K562 (cell line): Measurements from ENCODE around the gene TMCC2. TPM values are rescaled to one million over a fixed set of nuclear protein-coding genes. Genes with fewer than 3 reads are reported as not detected.

Experiments used
- EWSR1 ChIP-seq: fragments of 450-650 bp; IDR thresholded peaks from 2 replicates; pipeline ENCODE4 v1.6.1; 2018; ENCODE audit warnings: borderline replicate concordance, mild to moderate bottlenecking, low read depth, moderate library complexity; ENCODE audit not compliant: partially characterized antibody
- HCFC1 ChIP-seq: IDR thresholded peaks from 2 replicates; pipeline ENCODE4 v1.6.1; 2012; ENCODE audit warnings: low read depth, low read length, improper control_type of control experiment
- MGA ChIP-seq: fragments of 450-650 bp; IDR thresholded peaks from 2 replicates; pipeline ENCODE4 v1.6.1; 2016; ENCODE audit warnings: mild to moderate bottlenecking, moderate library complexity
- NR3C1 ChIP-seq: sonication (generic); formaldehyde crosslinking; IDR thresholded peaks from 2 replicates; pipeline ENCODE4 v1.8.1; 2022; ENCODE audit warnings: missing genetic modification reagents
- RFX7 ChIP-seq: fragments of 250-450 bp; sonication (Bioruptor Pico); IDR thresholded peaks from 2 replicates; pipeline ENCODE4 v1.5.1; 2021; ENCODE audit warnings: mild to moderate bottlenecking
- THAP12 ChIP-seq: fragments of 250-450 bp; sonication (Bioruptor Pico); IDR thresholded peaks from 2 replicates; pipeline ENCODE4 v1.9.0; 2021; ENCODE audit warnings: mild to moderate bottlenecking, inconsistent platforms
- XRCC5 ChIP-seq: fragments of 200-400 bp; formaldehyde crosslinking; IDR thresholded peaks from 2 replicates; pipeline ENCODE4 v1.6.1; 2017; ENCODE audit warnings: low read depth, mild to moderate bottlenecking, low read length
- ZNF316 ChIP-seq: fragments of 450-650 bp; IDR thresholded peaks from 2 replicates; pipeline ENCODE4 v1.6.1; 2016
- ZNF76 ChIP-seq: fragments of 250-450 bp; sonication (Bioruptor Pico); IDR thresholded peaks from 2 replicates; pipeline ENCODE4 v1.4.0; 2020; ENCODE audit warnings: mild to moderate bottlenecking, moderate library complexity, borderline replicate concordance
- ZSCAN29 ChIP-seq: fragments of 450-650 bp; IDR thresholded peaks from 2 replicates; pipeline ENCODE4 v1.6.1; 2017
- polyA plus RNA-seq, 8 experiments: library from polyadenylated mRNA; depleted of rRNA in 4 of 8; stranded (reverse) in 5 of 8; unstranded in 3 of 8; fragments of >200 nt; fragmentation: Nextera tagmentation in 2 of 8; fragmentation: Illumina TruSeq in 1 of 8; extraction: Ambion mirVana in 2 of 8; extraction: Trizol in 1 of 8; gene quantifications; 2 replicates each; pipeline versions ENCODE4 v1.2.1 to v1.2.3, GENCODE V29; 2011 to 2014; ENCODE audit warnings: inconsistent platforms in 1 of 8, missing spikeins in 1 of 8
- total RNA-seq, 7 experiments: library from RNA; depleted of rRNA in 6 of 7; stranded (reverse); fragments of >200 nt in 6 of 7; fragmentation: Illumina TruSeq in 2 of 7; extraction: Trizol in 2 of 7; gene quantifications; 2 replicates each; pipeline versions ENCODE4 v1.2.1 to v1.2.3, GENCODE V29; 2011 to 2021; ENCODE audit warnings: low replicate concordance in 1 of 7
- TF ChIP-seq, protein P1 (sequence below): fragments of 450-650 bp; IDR thresholded peaks from one replicate; pipeline ENCODE4 v1.6.1; 2018; ENCODE audit warnings: mild to moderate bottlenecking, moderate library complexity; ENCODE audit not compliant: partially characterized antibody
- TF ChIP-seq, protein P2 (sequence below), 2 experiments: fragments of 250-450 bp in 1 of 2; fragments of 450-650 bp in 1 of 2; sonication (Bioruptor Pico) in 1 of 2; IDR thresholded peaks; 2 replicates each; pipeline versions ENCODE4 v1.6.1 to v1.8.0; 2016 to 2021; ENCODE audit warnings: mild to moderate bottlenecking in 2 of 2, moderate library complexity in 2 of 2, missing compliant biosample characterization in 1 of 2, missing genetic modification characterization in 1 of 2

Gene TMCC2
- total and polyA plus RNA-seq, 9 of the 15 experiments (the other 6 are each of a cell fraction or from before 2014, with no cell fraction given): 0.06 to 1.8 (median 0.98) TPM

- TF ChIP-seq ZNF76 (CRISPR knock-in tag) (no peak), MGA (peak; percentile 42), XRCC5 (no peak), ZSCAN29 (no peak), THAP12 (CRISPR knock-in tag) (no peak), HCFC1 (no peak), RFX7 (CRISPR knock-in tag) (no peak), ZNF316 (no peak), NR3C1 (CRISPR knock-in tag) (no peak), EWSR1 (no peak)
- TF ChIP-seq, protein P1, sequence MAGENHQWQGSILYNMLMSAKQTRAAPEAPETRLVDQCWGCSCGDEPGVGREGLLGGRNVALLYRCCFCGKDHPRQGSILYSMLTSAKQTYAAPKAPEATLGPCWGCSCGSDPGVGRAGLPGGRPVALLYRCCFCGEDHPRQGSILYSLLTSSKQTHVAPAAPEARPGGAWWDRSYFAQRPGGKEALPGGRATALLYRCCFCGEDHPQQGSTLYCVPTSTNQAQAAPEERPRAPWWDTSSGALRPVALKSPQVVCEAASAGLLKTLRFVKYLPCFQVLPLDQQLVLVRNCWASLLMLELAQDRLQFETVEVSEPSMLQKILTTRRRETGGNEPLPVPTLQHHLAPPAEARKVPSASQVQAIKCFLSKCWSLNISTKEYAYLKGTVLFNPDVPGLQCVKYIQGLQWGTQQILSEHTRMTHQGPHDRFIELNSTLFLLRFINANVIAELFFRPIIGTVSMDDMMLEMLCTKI: no peak
- TF ChIP-seq, protein P2, sequence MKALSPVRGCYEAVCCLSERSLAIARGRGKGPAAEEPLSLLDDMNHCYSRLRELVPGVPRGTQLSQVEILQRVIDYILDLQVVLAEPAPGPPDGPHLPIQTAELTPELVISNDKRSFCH (CRISPR knock-in tag; IDR thresholded peaks at IDR 0.05): no peak
- TF ChIP-seq, protein P2 (tag; IDR thresholded peaks at IDR 0.05): peak; percentile 65
These were observed 39.7 kb downstream of the TMCC2 start (continued) for GRCh38 chr1:205267306-205267902.
